Suppressor macrophage treated with lipopolysaccharide for 1 hour (primary cell): ENCODE results near the gene SLC66A2.

Experiments
- DNase-seq, 3 donors: peaks; one replicate each; pipeline ENCODE4 v3.0.0-alpha.2; 2020 to 2022

The SLC66A2 gene

DNA sequence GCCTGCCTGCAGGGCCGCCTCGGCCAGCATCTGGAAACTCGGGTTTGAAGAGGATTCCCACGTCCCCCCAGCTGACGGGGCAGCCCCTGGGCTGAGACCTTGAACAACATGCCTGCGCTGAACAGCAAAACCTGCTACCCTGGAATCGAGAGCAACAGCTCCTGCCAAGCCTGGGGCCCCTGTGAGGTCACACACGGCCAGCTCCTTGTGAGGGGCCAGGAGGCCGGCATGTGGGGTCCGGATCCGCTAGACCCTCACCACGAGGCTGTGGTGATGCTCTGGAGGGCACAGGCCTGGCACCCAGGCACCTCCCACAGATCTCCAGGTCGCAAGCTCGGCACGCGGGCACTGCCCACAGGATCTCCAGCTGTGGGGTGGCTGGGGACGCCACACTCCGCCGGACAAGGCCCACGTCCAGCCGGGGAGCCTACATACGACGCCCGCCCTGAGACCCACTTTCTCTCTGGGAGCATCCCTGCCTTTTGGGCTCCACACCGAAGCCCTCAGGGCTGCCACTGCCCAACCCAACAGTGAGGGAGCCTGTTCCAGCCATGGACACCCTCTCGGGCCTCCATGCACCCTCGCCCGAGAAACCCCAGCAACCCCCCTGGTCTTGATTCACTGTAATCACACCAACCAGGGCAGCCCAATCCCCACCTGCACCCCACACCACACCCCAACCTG, 34.1 kb downstream of the SLC66A2 start:
- no peak for DNase-seq

DNA sequence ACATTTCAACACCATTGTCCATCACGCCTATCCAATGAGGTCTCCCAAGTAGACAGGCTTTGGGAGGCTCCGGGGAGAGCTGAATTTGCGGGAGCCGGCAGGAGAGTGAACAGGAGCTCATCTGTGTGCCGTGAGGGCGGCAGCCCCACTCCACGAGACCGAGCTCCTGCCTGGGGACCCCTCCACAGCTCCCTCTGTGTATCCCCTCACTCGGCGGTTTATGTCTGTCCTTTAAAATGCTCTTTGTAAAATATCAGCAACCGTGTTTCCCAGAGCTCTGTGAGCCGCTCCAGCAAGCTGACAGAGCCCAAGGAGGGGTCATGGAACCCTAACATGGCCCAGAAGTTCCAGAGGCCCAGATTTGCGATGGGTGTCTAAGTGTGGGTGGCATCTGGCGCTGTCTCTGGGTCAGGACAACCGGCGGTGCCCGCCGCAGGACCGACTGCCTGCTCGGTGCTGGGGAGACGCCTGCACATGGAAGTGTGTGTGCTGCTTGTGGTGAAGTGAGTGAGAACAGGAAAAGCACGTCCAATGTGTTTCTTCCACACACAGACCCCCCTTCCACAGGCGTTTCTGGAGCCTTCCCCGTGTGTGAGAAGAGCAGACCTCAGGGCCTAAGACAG, 34.8 kb downstream of the SLC66A2 start:
- DNase-seq = no peak

DNA sequence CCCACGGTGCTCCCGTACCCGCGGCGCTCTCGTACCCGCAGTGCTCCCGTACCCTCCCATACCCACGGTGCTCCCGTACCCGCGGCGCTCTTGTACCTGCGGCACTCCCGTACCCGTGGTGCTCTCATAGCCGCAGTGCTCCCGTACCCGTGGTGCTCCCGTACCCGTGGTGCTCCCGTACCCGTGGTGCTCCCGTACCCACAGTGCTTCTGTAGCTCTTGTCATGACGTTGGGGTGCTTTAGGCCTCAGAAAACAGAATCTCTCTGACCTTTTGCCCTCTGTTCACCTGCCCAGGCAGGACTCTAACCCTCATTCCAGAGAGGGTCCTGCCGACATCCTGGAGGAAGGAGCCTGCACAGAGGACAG, 35.3 kb downstream of the SLC66A2 start:
- no peak for DNase-seq

DNA sequence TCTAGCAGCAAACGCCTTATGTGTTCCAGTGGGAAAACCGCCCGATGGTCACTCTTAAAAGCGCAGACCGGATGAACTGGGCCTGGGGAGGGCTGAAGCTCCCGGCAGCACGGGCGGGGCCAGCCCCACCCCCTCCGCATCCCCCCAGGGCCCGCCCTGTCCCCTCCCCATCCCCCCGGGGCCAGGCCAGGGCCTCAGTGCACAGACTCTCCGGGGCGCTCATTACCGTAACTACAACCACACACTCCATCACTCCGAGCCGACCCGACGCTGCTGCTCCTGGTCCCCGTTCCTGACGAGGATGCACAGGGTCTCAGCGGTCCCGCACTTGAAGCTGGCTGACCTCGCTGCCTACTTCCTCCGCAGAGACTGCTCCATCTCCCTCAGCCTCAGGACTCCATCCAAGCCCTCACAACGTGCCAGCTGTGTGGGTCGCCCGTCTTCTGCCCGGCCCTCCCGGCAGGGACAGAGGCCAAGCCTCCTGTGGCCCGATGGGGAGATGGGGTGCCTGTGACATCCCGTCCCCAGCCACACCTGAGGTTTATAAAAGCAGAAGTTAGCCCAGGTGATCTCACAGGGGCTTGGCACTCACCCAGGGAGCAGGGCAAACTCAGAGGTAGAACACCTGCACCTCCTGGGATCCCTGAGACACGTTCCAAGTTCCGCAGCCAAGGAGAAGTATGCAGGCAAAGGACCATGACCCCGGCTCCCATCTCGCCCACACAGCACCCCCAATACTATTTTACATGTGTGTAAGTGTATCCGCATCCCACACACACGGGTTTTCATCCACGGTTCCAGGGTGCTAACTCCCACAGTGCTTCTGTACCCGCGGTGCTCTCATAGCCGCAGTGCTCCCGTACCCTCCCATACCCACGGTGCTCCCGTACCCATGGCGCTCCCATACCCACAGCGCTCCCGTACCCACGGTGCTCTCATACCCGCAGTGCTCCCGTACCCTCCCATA, 36.0 kb downstream of the SLC66A2 start:
- DNase-seq = no peak

GRCh38 chr18:79914614-79915160, 36.8 kb downstream of the SLC66A2 start:
- DNase-seq = no peak

DNA sequence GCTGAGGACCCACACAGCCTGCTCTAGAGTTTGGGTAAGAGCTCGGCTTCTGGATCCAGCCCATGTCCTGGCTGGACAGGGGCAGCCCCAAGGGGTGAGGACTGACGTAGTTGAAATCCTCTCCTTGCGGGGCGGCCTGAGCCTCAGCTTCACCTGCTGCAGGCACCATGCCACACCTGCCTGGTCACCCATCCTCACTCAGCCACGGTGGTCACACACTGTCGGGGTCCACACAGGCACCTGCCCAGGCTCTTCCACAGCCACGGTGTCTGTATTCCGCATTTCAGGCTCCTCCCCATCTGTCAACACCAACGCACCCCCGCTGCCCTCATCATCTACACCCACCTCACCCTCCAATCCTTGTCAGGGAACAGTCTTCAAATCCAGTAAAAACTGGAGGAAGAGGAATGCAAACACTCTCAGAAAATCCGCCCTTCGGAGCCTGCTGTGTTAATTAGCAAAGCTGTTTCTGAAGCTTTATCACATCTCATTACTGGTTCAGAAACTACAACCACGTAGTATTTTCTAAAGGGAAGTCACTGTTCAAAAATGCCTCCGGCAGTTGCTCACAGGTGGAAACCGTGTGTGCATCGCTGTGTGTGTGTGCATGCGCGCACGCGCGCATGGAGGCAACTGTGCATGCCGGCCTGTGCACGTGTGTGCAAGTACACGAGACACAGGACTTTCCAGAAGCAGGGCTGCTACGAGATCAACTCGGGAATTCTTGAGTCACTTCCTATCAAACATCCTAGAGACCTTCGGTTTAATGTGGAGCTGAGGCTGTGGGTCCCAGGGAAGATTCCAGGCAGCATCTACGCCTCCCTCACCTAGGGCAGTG, 38.2 kb downstream of the SLC66A2 start:
- no peak for DNase-seq

DNA sequence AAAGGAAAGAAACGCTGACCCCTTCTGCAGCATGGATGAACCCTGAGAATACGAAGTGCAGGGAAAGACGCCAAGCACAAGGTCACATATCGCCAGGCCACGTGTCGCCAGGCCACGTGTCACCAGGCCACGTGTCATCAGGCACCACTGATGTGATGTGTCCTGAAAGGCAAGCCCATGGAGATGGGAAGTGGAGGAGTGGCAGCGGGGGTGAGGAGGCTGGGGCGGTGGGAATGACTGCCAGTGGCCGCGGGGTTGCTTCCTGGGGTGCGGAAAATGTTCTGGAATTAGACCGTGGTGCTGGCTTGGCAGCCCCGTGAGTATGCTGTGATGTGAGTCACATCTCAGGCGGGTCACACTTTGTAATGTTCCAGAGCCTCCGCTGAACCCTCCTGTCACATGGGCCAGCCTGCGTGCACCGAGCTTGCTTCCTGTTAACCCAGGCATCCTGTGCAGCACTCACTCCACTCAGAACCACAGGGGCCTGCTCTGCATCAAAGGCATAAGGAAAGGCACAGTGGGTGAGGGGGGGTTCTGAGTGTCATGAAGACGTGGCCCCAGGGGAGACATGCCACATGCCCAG, 39.0 kb downstream of the SLC66A2 start:
- no peak for DNase-seq

- DNase-seq = no peak
Measured at GRCh38 chr18:79911344-79912270, 39.8 kb downstream of the SLC66A2 start.

- no peak for DNase-seq
Measured at GRCh38 chr18:79910563-79911343, 40.7 kb downstream of the SLC66A2 start.

- no peak for DNase-seq
Measured at GRCh38 chr18:79906706-79907105, 44.7 kb downstream of the SLC66A2 start.

- no peak for DNase-seq
Measured at GRCh38 chr18:79905993-79906392, 45.5 kb downstream of the SLC66A2 start.

DNA sequence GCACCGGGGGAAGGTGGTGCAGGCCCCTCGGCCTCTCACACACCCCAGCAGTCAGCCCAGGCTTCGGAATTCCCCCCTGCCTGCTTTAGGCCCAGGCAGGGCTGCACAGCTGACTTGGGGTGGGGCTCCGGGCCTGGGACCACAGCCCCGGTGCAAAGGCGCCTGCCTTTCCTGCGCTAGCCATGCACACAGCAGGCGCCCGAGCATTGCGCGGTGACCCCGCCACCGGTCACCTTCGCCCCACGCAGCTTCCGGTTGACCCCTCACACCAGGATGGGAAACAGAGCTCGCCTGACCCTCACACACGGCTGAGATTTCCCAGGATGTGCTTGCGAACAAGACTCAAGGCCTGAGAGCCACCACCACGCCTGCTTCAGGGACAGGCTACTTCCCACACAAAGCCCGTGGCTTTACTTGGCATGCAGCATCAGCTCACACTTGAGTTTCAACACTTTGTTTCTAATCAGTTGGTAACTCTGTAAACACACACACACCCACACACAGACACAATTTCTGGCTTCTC, 46.0 kb downstream of the SLC66A2 start:
- peak in 1 of 3 donors; percentile 9 for DNase-seq

DNA sequence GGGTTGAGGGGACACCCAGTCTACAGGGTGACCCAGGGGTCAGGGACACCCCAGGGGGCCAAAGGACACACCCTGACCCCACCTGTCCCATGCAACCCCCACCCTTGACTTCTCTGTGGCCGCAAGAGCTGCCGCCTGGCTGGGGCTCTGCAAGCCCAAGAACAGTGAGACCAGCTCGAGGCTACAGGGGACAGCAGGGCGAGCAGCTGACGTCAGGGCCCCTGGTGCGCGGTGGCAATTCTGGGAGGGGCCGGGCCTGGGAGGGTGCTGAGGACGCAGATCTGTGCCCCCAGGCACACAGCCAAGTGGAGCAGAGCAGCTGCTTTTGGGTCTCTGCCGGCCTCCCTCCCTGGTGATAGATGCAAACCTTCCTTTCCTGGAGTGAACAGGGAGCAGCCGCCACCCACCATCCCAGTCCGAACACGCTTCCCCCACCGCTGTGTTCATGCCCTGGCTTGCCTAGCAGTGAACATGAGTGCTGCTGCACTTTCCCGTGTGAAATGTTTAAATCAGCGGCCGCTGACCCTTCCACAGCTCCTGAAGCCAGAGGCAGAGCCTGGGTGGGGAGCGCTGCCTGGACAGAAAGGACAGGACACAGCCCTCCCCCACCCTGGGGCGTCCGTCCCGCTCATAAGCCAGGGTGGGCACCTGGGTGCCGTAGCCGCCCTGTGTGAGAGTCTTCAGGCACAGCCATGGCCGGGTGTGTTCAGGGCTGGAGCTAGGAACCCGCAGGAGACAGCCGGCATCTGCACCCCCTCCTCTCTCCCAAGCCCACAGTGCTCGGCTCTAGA, 46.9 kb downstream of the SLC66A2 start:
- no peak for DNase-seq

DNA sequence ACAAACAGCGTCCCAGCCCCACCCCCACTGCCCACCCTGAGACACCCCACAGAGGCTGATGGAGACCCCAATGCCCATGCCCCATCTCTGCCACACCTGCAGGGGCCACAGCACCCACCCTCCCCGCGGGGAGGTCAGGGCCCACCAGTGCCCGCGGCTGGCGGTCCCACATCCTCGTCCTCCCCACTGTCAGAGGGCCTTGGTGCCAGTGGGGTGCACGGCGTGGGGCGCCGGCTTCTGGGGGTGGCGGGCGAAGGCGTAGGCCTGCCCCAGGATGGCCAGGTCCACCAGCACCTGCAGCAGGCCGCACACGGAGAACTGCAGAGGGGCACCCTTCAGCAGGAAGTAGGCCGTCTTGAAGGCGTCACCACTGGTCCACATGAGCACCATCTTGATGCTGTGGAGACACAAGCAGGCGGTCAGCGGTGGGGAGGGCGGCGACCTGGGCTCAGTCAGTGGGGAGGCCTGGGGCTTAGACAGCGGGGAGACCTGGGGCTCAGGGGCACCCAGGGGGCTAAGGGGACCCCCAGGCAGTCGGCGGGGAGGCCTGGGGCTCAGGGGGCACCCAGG, 47.6 kb downstream of the SLC66A2 start:
- DNase-seq = no peak

- DNase-seq = no peak
Measured at GRCh38 chr18:79903071-79903635, 48.3 kb downstream of the SLC66A2 start.

DNA sequence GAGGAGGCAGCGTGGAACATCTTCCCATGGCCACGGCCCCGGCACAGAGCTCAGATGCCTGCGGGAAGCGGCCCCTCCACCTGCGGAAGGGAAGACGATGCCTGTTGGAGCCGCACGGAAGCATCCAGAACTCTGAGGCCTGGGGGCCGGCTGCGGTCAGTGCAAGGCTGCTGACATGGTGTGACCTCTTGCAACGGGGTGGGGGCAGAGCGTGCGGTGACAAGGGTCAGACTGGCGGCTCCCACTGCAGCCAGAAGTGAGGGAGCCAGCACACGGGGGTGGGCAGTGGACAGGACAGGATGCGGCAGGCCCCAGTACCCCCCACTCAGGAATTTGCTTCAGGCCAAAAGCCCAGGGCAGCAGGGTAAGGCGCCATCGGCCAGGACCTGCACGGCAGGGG, 48.8 kb downstream of the SLC66A2 start:
- no peak for DNase-seq

- DNase-seq = no peak
Measured at GRCh38 chr18:79902075-79902474, 49.4 kb downstream of the SLC66A2 start.

DNA sequence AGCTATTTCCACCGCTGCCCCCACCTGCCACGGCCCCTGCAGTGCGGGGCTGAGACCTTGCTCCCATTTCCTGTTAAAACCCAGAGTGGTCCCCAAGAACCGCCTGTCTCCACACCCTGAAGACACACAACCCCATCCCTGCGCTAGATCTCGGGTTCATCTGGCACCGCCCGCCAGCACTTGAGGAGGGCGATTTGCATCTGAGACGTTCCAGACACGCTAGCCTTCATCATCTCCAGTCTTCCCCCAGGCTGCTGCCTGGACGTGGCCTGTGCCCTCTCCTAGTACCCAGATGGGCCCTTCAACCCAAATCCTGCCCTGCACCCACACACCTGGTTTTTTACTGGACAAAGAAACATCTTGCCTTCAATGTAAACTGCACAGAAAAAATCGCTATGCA, 49.8 kb downstream of the SLC66A2 start:
- no peak for DNase-seq
